Measurements from ENCODE around the gene OARD1. TPM values are rescaled to one million over a fixed set of nuclear protein-coding genes. Genes with fewer than 3 reads are reported as not detected.

The OARD1 gene
- total RNA-seq, 1 donor: 7.2 TPM

- no peaks in the 10 kb centered on the region for H3K36me3 ChIP-seq (ENCODE audit: insufficient read depth, low read length)
- H3K4me2 ChIP-seq (ENCODE audit: insufficient read depth, low read length): no peak overlapping the region
- no peak overlapping the region for H3K27ac ChIP-seq (ENCODE audit: low read depth, low read length)
- peaks cover 2% of the 10 kb centered on the region for H3K4me1 ChIP-seq (ENCODE audit: insufficient read depth, low read length)
- H4K20me1 ChIP-seq (ENCODE audit: insufficient read depth, low read length): no peaks in the 10 kb centered on the region
- H3K27me3 ChIP-seq (ENCODE audit: insufficient read depth, low read length): peaks cover 7% of the 10 kb centered on the region
- no peaks in the 10 kb centered on the region for H3K9me3 ChIP-seq (ENCODE audit: low read depth, low read length)
- H3K79me2 ChIP-seq (ENCODE audit: insufficient read depth, low read length): no peaks in the 10 kb centered on the region
- H2AFZ ChIP-seq (ENCODE audit: low read length): no peak overlapping the region
- DNase-seq (ENCODE audit: insufficient read length, low spot score, missing footprints): no peak
- no peak overlapping the region for H3K4me3 ChIP-seq (ENCODE audit: insufficient read depth, low read length)
- no peak for TF ChIP-seq CTCF (IDR thresholded peaks at IDR 0.05; ENCODE audit: extremely low read depth, low read depth, low read length)
These were observed 17.0 kb downstream of the OARD1 start for GRCh38 chr6:41055149-41055548.

- DNase-seq (ENCODE audit: insufficient read length, low spot score, missing footprints): peak; percentile 19
- H3K9me3 ChIP-seq (ENCODE audit: low read depth, low read length): no peaks in the 10 kb centered on the region
- H3K79me2 ChIP-seq (ENCODE audit: insufficient read depth, low read length): no peaks in the 10 kb centered on the region
- H3K4me3 ChIP-seq (ENCODE audit: insufficient read depth, low read length): no peak overlapping the region
- H3K27ac ChIP-seq (ENCODE audit: low read depth, low read length): no peak overlapping the region
- no peak overlapping the region for H2AFZ ChIP-seq (ENCODE audit: low read length)
- peaks cover 7% of the 10 kb centered on the region for H3K27me3 ChIP-seq (ENCODE audit: insufficient read depth, low read length)
- peaks cover 2% of the 10 kb centered on the region for H3K4me1 ChIP-seq (ENCODE audit: insufficient read depth, low read length)
- H4K20me1 ChIP-seq (ENCODE audit: insufficient read depth, low read length): no peaks in the 10 kb centered on the region
- H3K4me2 ChIP-seq (ENCODE audit: insufficient read depth, low read length): no peak overlapping the region
- TF ChIP-seq CTCF (IDR thresholded peaks at IDR 0.05; ENCODE audit: extremely low read depth, low read depth, low read length): no peak
- H3K36me3 ChIP-seq (ENCODE audit: insufficient read depth, low read length): no peaks in the 10 kb centered on the region
These were observed 17.6 kb downstream of the OARD1 start for GRCh38 chr6:41054511-41054910.

GRCh38 chr6:41053041-41053440 lies 19.1 kb downstream of the OARD1 start, which contains the start of gene APOBEC2:
Gene APOBEC2 (plus strand): TSS chr6:41053202. CDS start chr6:41053348, 146 bp downstream.
- no peaks in the 10 kb centered on the region for H3K9me3 ChIP-seq (ENCODE audit: low read depth, low read length)
- DNase-seq (ENCODE audit: insufficient read length, low spot score, missing footprints): peak; percentile 15
- H3K4me2 ChIP-seq (ENCODE audit: insufficient read depth, low read length): no peak within 1 kb of the TSS
- no peak within 1 kb of the TSS for H2AFZ ChIP-seq (ENCODE audit: low read length)
- no peak within 1 kb of the TSS for H3K27ac ChIP-seq (ENCODE audit: low read depth, low read length)
- H3K36me3 ChIP-seq (ENCODE audit: insufficient read depth, low read length): no peaks in the 10 kb centered on the region
- H3K27me3 ChIP-seq (ENCODE audit: insufficient read depth, low read length): peaks cover 7% of the 10 kb centered on the region
- no peaks in the 10 kb centered on the region for H3K79me2 ChIP-seq (ENCODE audit: insufficient read depth, low read length)
- no peaks in the 10 kb centered on the region for H4K20me1 ChIP-seq (ENCODE audit: insufficient read depth, low read length)
- no peaks in the 10 kb centered on the region for H3K4me1 ChIP-seq (ENCODE audit: insufficient read depth, low read length)
- no peak for TF ChIP-seq CTCF (IDR thresholded peaks at IDR 0.05; ENCODE audit: extremely low read depth, low read depth, low read length)
- no peak within 1 kb of the TSS for H3K4me3 ChIP-seq (ENCODE audit: insufficient read depth, low read length)

- Histone ChIP-seq H3K79me2 (ENCODE audit: insufficient read depth, low read length) (no peaks in the 10 kb centered on the region), H3K27ac (ENCODE audit: low read depth, low read length) (no peak overlapping the region), H3K36me3 (ENCODE audit: insufficient read depth, low read length) (no peaks in the 10 kb centered on the region), H4K20me1 (ENCODE audit: insufficient read depth, low read length) (no peaks in the 10 kb centered on the region), H3K9me3 (ENCODE audit: low read depth, low read length) (no peaks in the 10 kb centered on the region), H3K27me3 (ENCODE audit: insufficient read depth, low read length) (peaks cover 7% of the 10 kb centered on the region), H3K4me2 (ENCODE audit: insufficient read depth, low read length) (no peak overlapping the region), H2AFZ (ENCODE audit: low read length) (no peak overlapping the region), H3K4me1 (ENCODE audit: insufficient read depth, low read length) (no peaks in the 10 kb centered on the region), H3K4me3 (ENCODE audit: insufficient read depth, low read length) (no peak overlapping the region)
- TF ChIP-seq CTCF (IDR thresholded peaks at IDR 0.05; ENCODE audit: extremely low read depth, low read depth, low read length): no peak
- peak; percentile 42 for DNase-seq (ENCODE audit: insufficient read length, low spot score, missing footprints)
These were observed 20.3 kb downstream of the OARD1 start for GRCh38 chr6:41051873-41052272.

All from osteoblast (primary cell).